NCI-H446 treated with DMSO at 0.1 percent for 48 hours (cell line): ENCODE results near the gene CEP164.

Experiments used
- DNase-seq: peaks from one replicate; lab custom pipeline; 2025; lab: John Stamatoyannopoulos, UW

CEP164 gene

GRCh38 chr11:117462864-117463247 is 135.2 kb downstream of the CEP164 start:
- DNase-seq: no peak
